Vagina (tissue), 2 donors: Measurements from ENCODE around the gene ANKRD11. TPM values are rescaled to one million over a fixed set of nuclear protein-coding genes. Genes with fewer than 3 reads are reported as not detected.

Experiments used
- DNase-seq, 2 donors: peaks; one replicate each; pipeline ENCODE4 v3.0.0-alpha.2; 2017; ENCODE audit errors: extremely low spot score in 2 of 2
- H3K27ac ChIP-seq: fragments of 200-600 bp; sonication (generic); one replicate; pipeline ENCODE4 v1.5.1; 2019
- H3K27me3 ChIP-seq: fragments of 200-600 bp; sonication (generic); one replicate; pipeline ENCODE4 v1.5.1; 2019
- H3K36me3 ChIP-seq, 2 donors: fragments of 200-600 bp; sonication (generic); one replicate each; pipeline ENCODE4 v1.5.1; 2017 to 2019
- H3K4me1 ChIP-seq: fragments of 200-600 bp; sonication (generic); one replicate; pipeline ENCODE4 v1.5.1; 2019
- H3K4me3 ChIP-seq, 2 donors: fragments of 200-600 bp; sonication (generic); 1 replicate in 1 of 2; 2 replicates in 1 of 2; pipeline ENCODE4 v1.5.1; 2016 to 2019
- H3K9me3 ChIP-seq: fragments of 200-600 bp; sonication (generic); one replicate; pipeline ENCODE4 v1.5.1; 2019
- CTCF ChIP-seq, 3 experiments: fragments of 450-650 bp in 2 of 3; fragments of 200-600 bp in 1 of 3; sonication (generic) in 1 of 3; IDR thresholded peaks; one replicate each; pipeline ENCODE4 v1.5.1; 2017 to 2019; ENCODE audit warnings: antibody characterized with exemption in 3 of 3, mild to moderate bottlenecking in 2 of 3, moderate library complexity in 2 of 3
- POLR2A ChIP-seq, 2 donors: fragments of 450-650 bp; IDR thresholded peaks; one replicate each; pipeline ENCODE4 v1.6.1; 2017; ENCODE audit warnings: antibody characterized with exemption in 2 of 2, mild to moderate bottlenecking in 2 of 2, moderate library complexity in 2 of 2
- POLR2AphosphoS5 ChIP-seq, 2 donors: sonication (generic); formaldehyde crosslinking; IDR thresholded peaks; one replicate each; pipeline ENCODE4 v1.9.0; 2017; ENCODE audit warnings: antibody characterized with exemption in 2 of 2, mild to moderate bottlenecking in 2 of 2, low read depth in 1 of 2; ENCODE audit not compliant: insufficient read depth in 1 of 2
- intact Hi-C: fragments of 100-400 bp; cut with DNase I; formaldehyde crosslinking; loops from one replicate; pipeline ENCODE4 v1.15.1; 2023
- total RNA-seq: library from RNA; depleted of rRNA; stranded (reverse); fragments of >200 nt; gene quantifications from one replicate; pipeline ENCODE4 v1.2.3, GENCODE V29; 2016

The ANKRD11 gene
- total RNA-seq, 1 donor from 2014 or later = 135 TPM

GRCh38 chr16:89354325-89354724 is 136.0 kb downstream of the ANKRD11 start:
- intact Hi-C loops = no loop called here
- Histone ChIP-seq H3K9me3 (no peaks in the 10 kb centered on the region), H3K27ac (no peak overlapping the region), H3K4me3 (no peak overlapping the region), H3K4me1 (peaks cover 63% of the 10 kb centered on the region), H3K27me3 (no peaks in the 10 kb centered on the region), H3K36me3 (no peaks in the 10 kb centered on the region)
- no peak for DNase-seq
- TF ChIP-seq CTCF (IDR thresholded peaks at IDR 0.05) (no peak), POLR2A (IDR thresholded peaks at IDR 0.05) (no peak), POLR2AphosphoS5 (IDR thresholded peaks at IDR 0.05; ENCODE audit: insufficient read depth in 1 of 2, low read depth in 1 of 2) (no peak)

GRCh38 chr16:89352091-89352681 is 138.2 kb downstream of the ANKRD11 start:
- peaks cover 45% of the 10 kb centered on the region for H3K4me1 ChIP-seq
- H3K27me3 ChIP-seq = no peaks in the 10 kb centered on the region
- DNase-seq = no peak
- no peaks in the 10 kb centered on the region for H3K9me3 ChIP-seq
- TF ChIP-seq CTCF (IDR thresholded peaks at IDR 0.05) = no peak
- no peak for TF ChIP-seq POLR2AphosphoS5 (IDR thresholded peaks at IDR 0.05; ENCODE audit: insufficient read depth in 1 of 2, low read depth in 1 of 2)
- TF ChIP-seq POLR2A (IDR thresholded peaks at IDR 0.05) = no peak
- H3K4me3 ChIP-seq = no peak overlapping the region
- no peak overlapping the region for H3K27ac ChIP-seq
- no peaks in the 10 kb centered on the region for H3K36me3 ChIP-seq
- intact Hi-C loops = no loop called here

GRCh38 chr16:89351645-89352044 is 138.7 kb downstream of the ANKRD11 start:
- intact Hi-C loops = no loop called here
- Histone ChIP-seq H3K36me3 (no peaks in the 10 kb centered on the region), H3K4me1 (peaks cover 44% of the 10 kb centered on the region), H3K4me3 (no peak overlapping the region), H3K27me3 (no peaks in the 10 kb centered on the region), H3K9me3 (no peaks in the 10 kb centered on the region), H3K27ac (no peak overlapping the region)
- no peak for DNase-seq
- no peak for TF ChIP-seq POLR2A (IDR thresholded peaks at IDR 0.05)
- no peak for TF ChIP-seq CTCF (IDR thresholded peaks at IDR 0.05)
- no peak for TF ChIP-seq POLR2AphosphoS5 (IDR thresholded peaks at IDR 0.05; ENCODE audit: insufficient read depth in 1 of 2, low read depth in 1 of 2)

- peaks cover 51% of the 10 kb centered on the region for H3K4me1 ChIP-seq
- H3K27ac ChIP-seq = no peak overlapping the region
- H3K9me3 ChIP-seq = no peaks in the 10 kb centered on the region
- no peaks in the 10 kb centered on the region for H3K36me3 ChIP-seq
- TF ChIP-seq CTCF (IDR thresholded peaks at IDR 0.05) (no peak), POLR2AphosphoS5 (IDR thresholded peaks at IDR 0.05; ENCODE audit: insufficient read depth in 1 of 2, low read depth in 1 of 2) (no peak), POLR2A (IDR thresholded peaks at IDR 0.05) (no peak)
- H3K27me3 ChIP-seq = no peaks in the 10 kb centered on the region
- intact Hi-C loops = no loop called here
- DNase-seq = no peak
- no peak overlapping the region for H3K4me3 ChIP-seq
Observed at GRCh38 chr16:89350701-89351380, 139.5 kb downstream of the ANKRD11 start.

- H3K27ac ChIP-seq = no peak overlapping the region
- no peaks in the 10 kb centered on the region for H3K27me3 ChIP-seq
- H3K9me3 ChIP-seq = no peaks in the 10 kb centered on the region
- DNase-seq = no peak
- TF ChIP-seq POLR2A (IDR thresholded peaks at IDR 0.05) (no peak), CTCF (IDR thresholded peaks at IDR 0.05) (no peak), POLR2AphosphoS5 (IDR thresholded peaks at IDR 0.05; ENCODE audit: insufficient read depth in 1 of 2, low read depth in 1 of 2) (no peak)
- peaks cover 56% of the 10 kb centered on the region for H3K4me1 ChIP-seq
- intact Hi-C loops = no loop called here
- H3K4me3 ChIP-seq = no peak overlapping the region
- H3K36me3 ChIP-seq = no peaks in the 10 kb centered on the region
Observed at GRCh38 chr16:89349947-89350633, 140.3 kb downstream of the ANKRD11 start.
